COR-L47 (cell line): ENCODE data around the gene ADAMTS15.

ENCODE experiments used
- DNase-seq: peaks from one replicate; lab custom pipeline; 2025; lab: John Stamatoyannopoulos, UW

ADAMTS15 gene

GRCh38 chr11:130416906-130417305 lies 31.5 kb upstream of the ADAMTS15 start:
- no peak for DNase-seq

DNA sequence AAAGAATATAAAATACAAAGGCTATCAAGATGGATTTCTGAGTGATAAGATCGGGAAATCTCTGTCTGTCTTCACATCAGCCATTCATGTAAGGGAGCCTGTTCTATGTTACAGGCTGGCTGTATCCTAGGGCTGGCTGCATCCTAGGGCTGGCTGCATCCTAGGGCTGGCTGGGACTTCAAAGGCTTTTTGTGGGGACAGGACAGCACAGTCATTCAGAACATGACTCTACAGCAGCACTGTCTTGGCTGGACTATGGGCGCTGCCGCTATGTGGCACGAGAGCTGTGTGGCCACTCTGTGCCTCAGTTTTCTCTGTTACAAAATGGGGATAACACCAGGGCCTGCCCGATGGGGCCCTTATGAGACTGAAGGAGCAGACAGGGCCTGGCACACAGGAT lies 30.2 kb upstream of the ADAMTS15 start:
- no peak for DNase-seq

- DNase-seq = no peak
Observed at GRCh38 chr11:130418756-130419155, 29.7 kb upstream of the ADAMTS15 start.

GRCh38 chr11:130420478-130421198 lies 27.8 kb upstream of the ADAMTS15 start:
- no peak for DNase-seq

GRCh38 chr11:130421199-130421585 lies 27.3 kb upstream of the ADAMTS15 start:
- DNase-seq = no peak

- DNase-seq = no peak
Observed at GRCh38 chr11:130421697-130422096, 26.7 kb upstream of the ADAMTS15 start.

- DNase-seq = no peak
Observed at GRCh38 chr11:130422251-130422995, 26.0 kb upstream of the ADAMTS15 start.

GRCh38 chr11:130423541-130424142 lies 24.8 kb upstream of the ADAMTS15 start:
- no peak for DNase-seq

DNA sequence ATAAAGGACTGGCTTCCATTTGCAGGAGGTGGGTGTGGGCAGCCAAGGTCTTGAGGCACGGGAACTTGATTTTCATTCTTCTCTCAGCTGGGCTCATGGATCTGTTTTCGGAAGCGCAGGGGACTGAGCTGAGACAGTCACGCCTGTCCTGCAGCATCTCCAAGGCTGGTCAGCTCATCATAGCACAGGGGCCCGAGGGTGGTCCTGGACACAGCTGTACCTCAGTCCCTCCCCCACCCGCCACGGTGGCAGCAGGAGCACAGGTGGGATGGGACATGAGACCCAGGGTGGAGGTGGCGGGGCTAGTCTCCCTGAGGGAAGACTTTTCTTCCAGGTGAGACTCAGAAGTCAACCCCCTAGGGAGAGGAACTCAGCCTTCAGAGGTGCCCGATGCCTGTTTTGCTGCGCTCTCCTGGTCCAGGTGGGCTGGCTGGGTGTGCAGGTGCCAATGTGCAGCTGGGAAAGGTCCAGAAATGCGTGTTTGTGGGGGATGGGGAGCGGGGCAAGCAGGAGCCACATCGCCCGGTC lies 23.8 kb upstream of the ADAMTS15 start:
- no peak for DNase-seq

DNA sequence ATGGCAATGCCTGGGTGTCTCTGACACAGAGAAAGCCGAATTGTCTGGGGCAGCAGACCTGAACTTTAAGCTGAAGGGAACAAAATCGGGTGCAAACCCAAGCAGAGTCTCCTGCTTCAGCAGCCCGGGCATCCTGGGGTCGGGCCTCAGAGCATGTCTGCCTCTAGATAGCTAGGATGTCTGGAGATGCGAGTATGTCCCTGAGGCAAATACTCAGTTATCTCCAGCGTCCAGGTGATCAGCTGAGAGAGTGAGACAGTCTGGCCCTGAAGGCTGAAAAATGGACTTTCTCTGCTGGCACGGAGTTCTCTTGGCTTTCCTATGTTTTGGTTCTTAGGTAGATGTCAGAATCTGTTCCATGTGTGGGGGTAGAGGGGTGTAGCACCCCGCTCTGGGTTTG lies 23.3 kb upstream of the ADAMTS15 start:
- no peak for DNase-seq

DNA sequence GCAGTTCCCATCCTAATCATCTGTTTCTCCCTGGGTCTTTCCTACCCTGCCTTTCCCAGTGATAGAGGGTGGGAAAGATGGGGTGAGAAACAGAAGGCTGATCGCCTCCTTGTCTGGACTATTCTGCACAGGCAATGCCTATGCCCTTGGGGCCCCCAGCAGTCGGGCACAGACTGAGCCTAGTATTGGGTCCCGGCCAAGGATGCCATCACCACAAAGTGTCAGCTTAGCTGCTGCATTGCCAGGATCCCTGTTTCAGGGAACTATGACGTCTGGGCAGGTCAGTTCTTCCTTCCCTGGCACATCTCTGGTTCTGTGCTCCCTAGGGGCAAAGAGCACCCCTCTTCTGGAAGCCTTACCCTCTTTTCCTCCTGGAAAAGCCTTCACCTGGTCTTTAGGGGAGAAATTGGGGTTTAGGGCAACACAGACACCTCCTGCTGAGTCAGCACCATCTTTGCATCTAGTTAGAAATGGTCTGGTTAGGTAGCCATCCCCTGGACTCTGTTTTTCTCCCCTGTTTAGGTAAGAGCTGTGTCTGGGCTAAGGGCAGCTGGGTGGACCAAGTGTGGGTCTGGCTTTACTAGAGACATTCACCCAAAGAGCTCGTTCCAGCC lies 22.1 kb upstream of the ADAMTS15 start:
- no peak for DNase-seq

DNA sequence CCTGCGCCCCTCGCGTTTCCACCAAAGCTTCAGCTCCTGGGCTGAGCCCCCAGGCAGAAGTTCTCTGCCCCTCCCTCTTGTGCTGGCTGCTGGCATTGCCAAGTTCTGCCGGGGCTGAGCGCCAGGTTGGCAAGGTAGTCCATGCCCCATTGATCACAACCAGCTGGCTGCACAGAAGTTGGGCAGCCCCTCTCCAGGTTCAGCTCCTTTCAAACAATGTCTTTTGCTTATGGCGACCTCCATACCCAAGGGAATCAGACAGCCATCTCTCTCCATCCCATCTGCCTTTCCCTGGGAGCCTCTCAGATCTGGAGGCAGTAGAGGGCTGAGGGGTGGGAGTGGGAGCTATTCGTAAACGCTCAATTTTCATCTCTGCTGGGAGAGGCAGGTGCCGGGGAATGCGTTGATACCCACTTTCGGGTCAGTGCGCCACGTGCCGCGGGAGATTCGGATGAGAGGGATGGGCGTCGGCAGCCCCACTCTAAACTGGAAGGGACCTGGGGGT lies 21.6 kb upstream of the ADAMTS15 start:
- peak; percentile 6 for DNase-seq

- peak; percentile 42 for DNase-seq
Observed at GRCh38 chr11:130427581-130428315, 20.7 kb upstream of the ADAMTS15 start.

- DNase-seq = peak; percentile 5
Observed at GRCh38 chr11:130428316-130429119, 19.9 kb upstream of the ADAMTS15 start, which contains the start of gene ADAMTS8. Gene ADAMTS8, minus strand, starts transcription at chr11:130428609. Its CDS starts 323 bp downstream, at chr11:130428286.

DNA sequence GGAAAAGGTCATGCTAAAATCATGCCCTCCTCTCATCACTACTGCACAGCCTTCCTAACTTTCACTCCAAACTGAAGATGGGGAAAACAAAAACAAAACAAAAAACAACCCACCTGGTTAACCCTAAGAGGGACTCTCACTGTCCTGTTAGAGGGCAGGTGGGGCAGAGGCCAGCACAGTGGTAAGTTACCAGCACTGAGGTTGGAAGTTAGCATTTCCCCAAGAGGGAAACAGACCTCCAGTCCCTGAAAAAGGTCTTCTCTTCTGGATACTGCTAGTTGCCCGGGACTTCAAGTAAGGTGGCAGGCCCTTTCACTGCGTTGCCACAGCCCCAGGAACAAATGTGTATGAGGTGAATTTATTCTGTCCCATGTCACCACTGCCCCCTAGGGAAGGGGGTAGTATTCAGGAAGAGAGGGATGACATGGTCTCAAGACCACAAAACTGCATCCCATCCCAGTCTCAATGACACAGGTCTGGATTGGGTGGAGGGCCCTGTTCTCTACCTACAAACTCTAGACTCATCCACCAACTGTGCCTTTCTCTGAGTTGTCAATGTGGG lies 19.2 kb upstream of the ADAMTS15 start:
- no peak for DNase-seq

GRCh38 chr11:130429983-130430382 lies 18.5 kb upstream of the ADAMTS15 start:
- DNase-seq = no peak

- DNase-seq = peak; percentile 61
Observed at GRCh38 chr11:130431331-130431773, 17.1 kb upstream of the ADAMTS15 start.

DNA sequence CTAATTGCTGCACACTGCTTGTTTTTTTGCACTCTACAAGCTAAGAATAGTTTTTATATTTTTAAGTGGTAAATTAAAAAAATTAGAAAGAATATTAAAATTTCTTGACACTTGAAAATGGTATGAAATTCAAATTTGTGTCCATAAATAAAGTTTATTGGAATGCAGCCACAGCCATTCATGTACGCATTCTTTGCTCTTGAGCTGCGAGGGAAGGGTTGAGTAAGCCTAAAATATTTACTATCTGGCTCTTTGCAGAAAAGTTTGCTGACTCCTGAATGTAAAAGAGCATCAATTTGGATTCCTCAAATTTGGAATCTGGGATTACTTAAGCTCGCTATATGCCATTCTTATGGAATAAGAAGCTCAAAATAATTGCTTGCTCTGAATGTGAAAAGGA lies 16.6 kb upstream of the ADAMTS15 start:
- no peak for DNase-seq

GRCh38 chr11:130433357-130433756 lies 15.1 kb upstream of the ADAMTS15 start:
- no peak for DNase-seq
